ENCODE measurements around the gene AK2.
A peak's percentile ranks its signal among the peaks of the same experiment; 100 is the strongest.

Gene AK2

GRCh38 chr1:32971576-32971975, 65.1 kb downstream of the AK2 start:
- Histone ChIP-seq H3K27ac (no peak overlapping the region), H3K4me3 (no peak overlapping the region)
- DNase-seq (ENCODE audit: low spot score) = no peak
- no peak for TF ChIP-seq CTCF (IDR thresholded peaks at IDR 0.05)

DNA sequence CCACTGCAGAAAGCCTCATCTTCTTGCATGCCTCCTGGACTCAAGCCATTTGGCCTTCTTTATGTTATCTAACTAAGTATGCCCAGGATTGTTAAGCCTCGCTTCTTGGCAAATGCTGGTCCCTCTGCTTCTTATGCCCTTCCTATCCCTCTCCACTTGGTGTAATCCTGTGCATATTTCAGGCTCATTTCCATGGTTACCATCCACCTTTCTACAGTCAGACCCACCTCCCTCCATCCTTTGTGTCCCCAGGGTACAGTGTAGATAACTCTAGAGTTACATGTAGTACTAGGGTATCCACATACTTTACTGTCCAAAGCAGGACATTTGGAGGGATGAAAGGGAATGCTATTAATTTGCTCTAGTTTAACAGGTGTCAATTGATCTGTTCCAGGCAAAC, 65.5 kb downstream of the AK2 start:
- TF ChIP-seq CTCF (IDR thresholded peaks at IDR 0.05) = no peak
- no peak for DNase-seq (ENCODE audit: low spot score)
- no peak overlapping the region for H3K4me3 ChIP-seq
- no peak overlapping the region for H3K27ac ChIP-seq

- Histone ChIP-seq H3K4me3 (no peak overlapping the region), H3K27ac (no peak overlapping the region)
- DNase-seq (ENCODE audit: low spot score) = no peak
- TF ChIP-seq CTCF (IDR thresholded peaks at IDR 0.05) = no peak
These were observed 67.1 kb downstream of the AK2 start for GRCh38 chr1:32969566-32969965.

DNA sequence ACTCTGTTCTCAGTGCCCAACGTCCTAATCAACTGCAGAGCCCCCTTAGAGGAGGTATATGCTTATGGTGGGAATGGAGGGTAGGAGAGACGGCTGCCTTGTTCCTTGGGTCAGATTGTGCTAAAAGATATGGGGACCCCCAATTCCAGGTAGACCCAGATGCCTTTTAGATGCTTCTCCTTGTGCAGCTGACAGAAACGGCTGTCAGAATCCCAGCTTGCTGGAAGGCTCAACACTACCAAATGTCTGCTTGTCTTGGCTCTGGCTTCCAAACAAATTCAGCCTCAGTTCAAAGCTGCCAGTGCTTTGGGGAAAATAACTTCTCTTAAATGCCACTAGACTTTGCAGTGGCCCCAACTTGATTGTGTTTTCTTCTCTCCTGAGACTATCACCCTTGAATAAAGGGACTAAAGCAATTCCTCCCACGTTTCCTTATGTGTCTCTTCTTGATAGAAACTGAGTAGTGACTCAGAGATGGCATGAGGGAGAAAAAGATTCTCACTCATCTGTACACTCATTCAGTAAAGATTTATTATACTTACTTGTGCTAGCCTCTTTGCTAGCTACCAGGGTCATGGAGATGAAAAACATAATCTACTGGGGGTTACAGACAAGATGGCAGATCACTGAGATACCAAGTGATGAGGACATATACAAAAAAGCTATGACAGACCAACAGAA, 68.7 kb downstream of the AK2 start:
- no peak for TF ChIP-seq CTCF (IDR thresholded peaks at IDR 0.05)
- Histone ChIP-seq H3K27ac (peak overlapping the region in 1 of 2 donors; percentile 15), H3K4me3 (no peak overlapping the region)
- peak; percentile 54 for DNase-seq (ENCODE audit: low spot score)

DNA sequence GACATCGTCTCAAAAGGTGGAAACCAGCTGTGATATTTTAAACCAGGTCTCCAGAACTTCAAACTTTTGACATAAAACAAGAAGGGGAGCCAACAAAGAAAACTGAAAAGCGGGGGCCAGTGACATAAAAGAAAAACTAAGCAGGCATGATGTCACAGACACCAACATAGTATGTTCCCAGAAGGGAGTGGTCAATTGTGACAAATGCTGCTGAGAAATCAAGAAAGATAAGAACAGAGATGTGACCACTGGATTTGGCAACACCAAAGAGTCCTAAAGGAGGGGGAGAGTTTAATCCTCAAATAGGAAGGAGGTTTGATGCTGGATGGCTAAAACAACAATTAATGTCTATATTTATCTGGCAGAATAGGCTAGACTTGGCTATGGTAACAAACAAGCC, 69.8 kb downstream of the AK2 start:
- H3K27ac ChIP-seq = no peak overlapping the region
- no peak overlapping the region for H3K4me3 ChIP-seq
- no peak for TF ChIP-seq CTCF (IDR thresholded peaks at IDR 0.05)
- no peak for DNase-seq (ENCODE audit: low spot score)

DNA sequence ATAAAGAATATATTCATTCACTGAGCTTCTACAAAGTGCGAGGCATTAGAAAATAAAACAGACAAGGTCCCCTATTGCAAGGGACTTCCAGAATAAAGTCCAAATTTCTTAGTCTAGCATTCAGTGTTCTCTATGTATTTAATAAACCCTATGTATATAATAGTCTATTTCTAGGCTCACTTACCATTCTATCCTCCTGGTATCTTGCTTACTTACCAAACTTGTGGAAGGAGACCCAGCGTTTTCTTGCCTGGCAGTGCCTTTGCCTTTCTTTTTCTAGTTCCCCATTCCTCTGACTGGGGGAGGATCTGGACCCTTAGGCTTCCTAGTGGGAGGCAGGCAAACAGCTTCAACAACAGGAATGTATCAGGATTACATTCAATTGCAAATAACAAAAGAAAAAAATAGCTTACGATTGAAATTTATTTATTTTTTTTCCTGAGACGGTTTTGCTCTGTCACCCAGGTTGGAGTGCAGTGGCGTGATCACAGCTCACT, 71.4 kb downstream of the AK2 start:
- DNase-seq (ENCODE audit: low spot score) = no peak
- TF ChIP-seq CTCF (IDR thresholded peaks at IDR 0.05) = no peak
- H3K27ac ChIP-seq = peak overlapping the region; percentile 82 to 96
- H3K4me3 ChIP-seq = peak overlapping the region; percentile 91

All from coronary artery (tissue), 2 donors.